NCI-H1417 (cell line): ENCODE measurements around the gene ALDH3B1.

Experiments
- DNase-seq, 3 experiments: peaks; one replicate each; lab custom pipeline; 2025; lab: John Stamatoyannopoulos, UW

ALDH3B1 gene

GRCh38 chr11:68071281-68072048, 61.3 kb downstream of the ALDH3B1 start:
- DNase-seq, result no peak

- DNase-seq, result no peak
Measured at GRCh38 chr11:68074584-68075352, 64.6 kb downstream of the ALDH3B1 start.

GRCh38 chr11:68076371-68077042, 66.4 kb downstream of the ALDH3B1 start:
- DNase-seq, result no peak

- DNase-seq, result no peak
Measured at GRCh38 chr11:68077617-68078582, 67.8 kb downstream of the ALDH3B1 start.
